ENCODE measurements around the gene KIAA0930. TPM values are rescaled to one million over a fixed set of nuclear protein-coding genes. Genes with fewer than 3 reads are reported as not detected.
"Not testable (repeated sequence)": the region's sequence is repeated elsewhere in the genome, so short reads cannot be mapped to it uniquely, and the experiment has no call there.

Gene KIAA0930
- total RNA-seq, 1 donor from 2014 or later, result 18.6 TPM

DNA sequence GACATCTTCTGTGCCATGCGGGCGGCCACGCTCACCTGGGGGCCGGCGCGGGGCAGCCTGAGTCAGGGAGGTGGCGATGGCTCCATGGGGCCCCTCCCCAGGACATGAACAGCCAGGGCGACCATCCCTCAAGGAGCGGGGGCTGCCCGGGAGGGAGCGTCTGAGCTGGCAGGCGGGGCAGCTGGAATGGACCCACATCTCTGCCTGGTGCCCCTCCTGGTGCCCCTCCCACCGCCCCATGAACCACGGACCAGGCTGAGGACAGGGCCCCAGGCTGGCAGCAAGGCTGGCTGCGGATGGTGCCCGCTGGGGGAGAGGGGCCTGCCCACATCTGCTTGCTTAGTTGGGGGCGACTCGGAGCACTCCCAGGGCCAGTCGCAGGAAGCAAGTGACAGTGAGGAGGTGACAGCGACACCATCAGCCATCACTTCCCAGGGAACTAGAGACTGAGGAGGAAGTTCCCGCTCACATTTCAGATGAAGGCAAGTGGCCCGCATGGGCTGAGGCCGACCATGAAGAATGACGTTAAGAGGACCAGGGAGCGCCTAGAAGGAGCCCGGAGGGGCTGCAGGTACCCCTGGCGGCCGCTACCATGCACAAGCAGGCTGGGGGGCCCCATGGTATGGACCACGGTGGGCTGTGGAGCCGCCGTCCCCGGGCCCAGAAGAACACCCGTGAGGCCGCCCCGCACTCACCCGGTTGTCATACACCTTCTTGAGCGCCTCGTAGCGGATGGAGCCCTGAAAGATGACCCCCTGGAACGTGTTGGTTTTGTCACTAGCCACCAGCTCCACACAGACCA is 37.3 kb downstream of the KIAA0930 start:
- intact Hi-C loops (cut with micrococcal nuclease), result no loop called here

DNA sequence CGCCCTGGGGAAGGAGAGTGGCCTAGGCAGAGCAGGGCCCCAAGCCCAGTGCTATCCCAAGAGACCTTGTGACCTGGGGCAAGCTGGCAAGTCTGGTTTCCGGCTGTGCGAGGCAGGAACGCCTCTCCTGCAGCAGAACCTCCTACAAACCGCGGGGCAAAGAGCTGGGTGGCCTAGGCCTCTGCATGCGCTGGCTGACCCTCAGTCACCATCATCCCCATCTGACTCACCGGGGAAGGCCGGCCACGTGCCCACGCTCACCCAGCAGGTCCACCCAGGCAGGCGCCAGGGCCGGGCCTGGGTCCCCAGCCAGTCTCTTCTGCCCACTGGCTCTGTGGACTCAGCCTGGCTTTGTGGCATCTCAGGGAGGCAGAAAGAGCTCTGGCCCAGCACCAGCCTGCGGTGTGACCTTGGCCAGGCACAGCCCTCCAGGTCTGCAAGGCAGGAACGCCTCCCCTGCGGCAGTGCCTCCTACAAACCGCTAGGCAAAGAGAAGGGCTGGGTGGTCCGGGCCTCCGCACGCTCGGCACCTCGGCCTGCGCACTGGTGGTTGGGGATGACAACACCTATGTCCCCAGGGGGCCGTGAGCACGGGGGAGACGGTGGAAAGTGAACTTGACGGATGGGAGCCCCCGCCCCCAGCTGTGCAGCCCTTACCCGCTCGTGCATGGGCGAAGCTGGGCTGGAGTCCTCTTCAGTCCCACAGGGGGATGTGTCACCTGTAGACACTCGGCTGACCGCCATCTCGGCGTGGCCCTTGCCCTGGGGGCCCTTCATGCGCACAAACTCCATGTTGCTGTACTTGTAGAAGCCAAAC is 38.2 kb downstream of the KIAA0930 start:
- intact Hi-C loops (cut with micrococcal nuclease), result no loop called here

DNA sequence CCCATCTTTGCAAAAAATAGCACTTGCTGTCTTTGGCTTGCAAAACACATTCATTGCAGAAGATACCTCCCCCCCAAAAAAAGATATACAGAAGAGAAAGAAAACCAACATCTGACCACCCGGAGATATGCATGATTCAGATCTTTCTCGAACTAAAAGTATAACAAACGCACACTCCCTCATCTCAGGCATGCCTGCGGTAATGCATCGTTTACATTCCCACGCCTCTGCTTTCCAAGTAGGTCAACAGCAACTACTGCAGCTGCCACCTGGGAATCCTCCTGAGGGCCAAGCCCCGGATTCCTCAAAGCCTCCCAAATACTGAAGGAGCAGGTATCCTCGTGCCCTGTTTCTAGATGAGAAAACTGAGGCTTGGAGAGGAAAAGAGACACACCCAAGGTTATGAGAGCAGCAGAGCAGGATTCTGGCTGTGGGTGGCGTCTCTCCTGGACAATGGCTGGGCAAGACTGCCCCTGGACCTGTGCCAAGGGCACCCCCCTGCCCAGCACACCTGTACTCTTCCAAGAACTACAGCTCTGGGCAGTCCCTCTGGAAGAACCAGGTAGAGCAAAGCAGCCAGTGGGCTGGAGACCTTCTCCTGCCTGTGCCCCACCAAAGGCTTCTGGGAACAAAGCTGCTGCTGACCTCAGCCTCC is 38.9 kb downstream of the KIAA0930 start:
- intact Hi-C loops (cut with micrococcal nuclease), result no loop called here

DNA sequence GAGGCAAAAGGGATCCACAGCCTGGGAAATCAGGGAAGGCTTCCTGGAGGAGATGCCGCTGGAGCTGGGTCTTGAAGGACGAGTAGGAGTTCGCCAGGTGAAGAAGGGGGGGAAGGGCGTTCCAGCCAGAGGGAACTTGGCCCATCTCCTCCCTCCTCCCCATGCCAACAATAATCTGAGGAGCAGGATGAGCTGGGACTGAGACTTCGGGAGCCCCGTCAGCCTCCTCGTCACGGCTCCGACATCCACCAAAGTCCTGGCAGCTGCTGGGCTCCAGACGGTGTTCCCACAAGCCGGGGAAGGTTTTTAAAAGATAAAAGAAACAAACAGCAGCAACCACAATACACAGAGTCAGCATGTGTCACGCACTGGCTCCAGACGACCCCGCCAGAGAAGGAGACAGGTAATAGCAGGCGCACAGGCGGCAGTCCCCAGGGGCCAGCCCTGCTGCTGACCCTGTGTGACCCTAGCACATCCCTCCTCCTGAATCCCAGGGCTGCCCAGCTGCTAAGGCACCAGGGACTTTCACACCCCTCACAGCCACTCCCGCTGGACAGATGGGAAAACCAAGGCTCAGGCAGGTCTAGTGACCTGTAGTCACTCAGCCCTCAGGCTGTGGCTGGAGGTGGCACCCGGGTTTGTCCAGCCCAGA is 39.7 kb downstream of the KIAA0930 start:
- intact Hi-C loops (cut with micrococcal nuclease), result no loop called here

DNA sequence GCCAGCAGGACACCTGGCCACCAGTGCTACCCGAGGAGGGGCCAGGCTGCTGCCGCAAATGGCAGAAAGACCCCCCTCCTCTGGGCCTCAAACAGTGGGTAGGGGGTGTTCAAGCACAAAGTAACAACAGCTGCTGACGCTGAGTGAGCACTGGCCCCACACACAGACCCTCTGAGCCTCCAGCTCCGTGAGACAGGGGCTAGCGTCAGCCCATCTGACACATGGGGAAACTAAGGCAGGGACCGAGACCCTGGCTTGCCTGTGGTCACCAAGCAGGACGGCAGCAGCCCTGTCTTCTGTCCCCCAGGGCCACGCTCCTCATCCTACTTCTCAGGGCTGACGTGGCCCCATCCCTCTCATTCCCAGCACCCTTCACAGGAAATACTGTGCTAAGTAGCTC is 40.5 kb downstream of the KIAA0930 start:
- intact Hi-C loops (cut with micrococcal nuclease), result no loop called here

DNA sequence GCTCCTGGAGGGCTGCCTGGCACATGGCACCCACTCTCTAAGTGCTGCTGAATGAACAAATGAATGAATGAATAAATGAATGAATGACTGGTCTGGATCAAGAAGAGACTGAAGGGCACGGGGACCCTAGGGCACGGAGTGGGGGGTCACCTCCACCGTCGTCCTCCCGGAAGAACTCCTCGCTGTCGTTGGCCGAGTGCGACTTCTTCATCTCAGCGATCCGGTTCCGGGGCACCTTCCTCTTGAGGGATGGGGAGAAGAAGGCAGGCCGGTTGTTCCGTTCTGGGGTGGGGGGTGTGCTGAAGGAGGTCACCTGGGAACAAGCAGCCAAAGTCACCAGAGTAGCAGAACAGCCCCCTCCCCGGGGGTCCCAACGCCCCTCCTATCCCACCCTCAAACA is 41.0 kb downstream of the KIAA0930 start:
- intact Hi-C loops (cut with micrococcal nuclease), result no loop called here

DNA sequence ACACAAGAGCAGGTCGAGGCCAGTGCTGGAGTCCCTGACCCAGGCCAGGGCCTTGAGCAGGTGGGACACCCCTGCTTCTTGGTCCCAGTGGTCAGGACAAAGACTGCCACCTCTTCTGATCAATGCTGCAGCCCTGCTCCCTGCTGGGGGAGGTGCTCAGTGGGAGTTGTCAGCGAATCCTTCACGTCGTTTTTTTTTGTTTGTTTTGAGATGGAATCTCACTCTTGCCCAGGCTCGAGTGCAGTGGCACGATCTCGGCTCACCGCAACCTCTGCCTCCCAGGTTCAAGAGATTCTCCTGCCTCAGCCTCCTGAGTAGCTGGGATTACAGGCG is 42.3 kb downstream of the KIAA0930 start:
- intact Hi-C loops (cut with micrococcal nuclease), result no loop called here

DNA sequence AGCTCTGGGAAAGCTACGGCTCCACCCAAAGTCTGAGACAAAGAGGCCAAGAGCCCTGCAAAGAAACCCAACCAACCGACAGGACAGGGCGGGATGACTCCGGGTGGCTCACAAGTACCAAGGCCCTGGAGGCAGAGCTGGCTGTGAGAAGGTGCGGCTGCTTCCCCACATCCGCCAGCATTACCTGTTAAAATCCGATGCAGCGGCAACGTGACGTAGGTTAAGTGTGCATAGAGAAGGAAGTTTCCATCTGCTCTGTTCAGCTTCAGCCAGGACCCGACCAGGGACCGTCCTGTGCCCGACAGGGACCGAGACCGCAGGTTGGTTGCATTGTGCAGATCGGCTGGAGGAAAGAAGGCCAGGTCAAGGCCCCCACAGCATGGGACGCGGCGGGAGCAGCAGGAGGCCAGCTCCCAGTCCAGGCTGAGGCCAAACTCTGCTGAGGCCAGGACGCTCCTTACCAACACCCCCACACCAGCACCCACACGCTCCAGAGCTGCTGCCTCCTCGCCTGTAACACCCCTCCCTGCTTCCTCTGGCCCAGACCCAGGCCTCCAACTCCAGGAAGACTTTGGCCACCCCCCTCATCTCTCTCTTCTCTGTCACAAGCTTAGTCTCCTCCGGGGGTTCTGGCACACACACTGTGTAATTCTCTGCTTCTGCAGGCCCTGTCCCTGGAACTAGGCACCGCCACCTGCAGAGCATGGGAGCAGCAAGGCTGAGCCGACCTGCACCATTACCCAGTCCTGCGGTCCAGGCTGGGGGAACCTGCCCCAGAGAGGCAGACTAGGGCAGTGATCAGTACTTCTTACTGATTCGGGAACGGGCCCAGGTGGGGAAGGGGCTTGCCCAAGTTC is 42.9 kb downstream of the KIAA0930 start:
- intact Hi-C loops (cut with micrococcal nuclease), result no loop called here

DNA sequence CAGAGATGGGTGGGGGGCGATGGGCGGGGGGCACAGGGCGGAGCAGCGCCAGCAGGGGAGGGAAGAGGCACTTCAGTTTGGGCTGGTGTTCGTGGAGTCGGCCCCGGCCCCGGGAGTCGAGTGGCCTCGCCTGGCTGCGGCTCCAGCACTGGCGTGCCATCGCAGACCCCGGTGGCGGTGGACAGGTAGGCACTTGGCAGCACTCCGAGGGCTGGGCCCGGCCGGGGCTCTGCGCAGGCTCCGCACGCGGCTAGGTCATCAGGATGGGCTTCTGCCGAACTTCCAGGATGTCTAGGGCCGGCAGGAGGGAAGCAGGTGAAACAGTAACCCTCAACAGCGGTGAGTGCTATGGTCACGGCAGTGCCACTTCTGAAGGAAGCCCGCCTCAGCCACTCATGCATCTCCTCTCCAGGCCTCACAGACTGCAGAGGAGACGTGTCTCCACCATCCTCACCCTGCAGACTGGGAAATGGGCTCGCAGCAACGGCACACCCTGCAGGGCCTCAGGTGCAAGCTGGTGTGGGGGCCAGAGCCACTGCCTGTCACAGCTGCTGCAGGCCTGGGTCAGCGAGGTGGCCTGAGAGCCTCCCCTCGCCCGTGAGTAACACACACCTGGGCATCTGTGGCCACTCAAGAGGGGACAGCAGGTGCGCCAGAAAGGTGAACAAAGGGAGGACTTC is 43.6 kb downstream of the KIAA0930 start:
- intact Hi-C loops (cut with micrococcal nuclease), result no loop called here

DNA sequence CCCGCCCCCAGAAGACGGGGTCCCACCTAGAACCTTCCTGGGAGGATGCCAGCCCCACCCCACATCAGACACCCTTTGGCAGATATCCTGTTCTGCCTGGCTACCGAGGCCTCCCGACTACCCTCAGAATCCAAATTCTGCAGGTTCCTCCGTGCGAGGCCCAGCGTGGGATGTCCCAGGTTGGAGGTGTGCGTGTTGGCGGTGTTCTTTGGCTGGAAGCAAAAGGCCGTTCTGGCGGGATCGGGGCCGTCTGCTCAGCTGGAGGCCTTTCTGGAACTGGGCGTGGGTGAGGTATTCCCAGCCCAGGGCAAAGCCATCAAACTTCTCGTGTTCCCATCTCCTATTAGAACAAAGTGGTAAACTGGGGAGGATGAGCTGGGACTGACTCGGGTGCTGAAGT is 44.4 kb downstream of the KIAA0930 start:
- intact Hi-C loops (cut with micrococcal nuclease), result no loop called here

DNA sequence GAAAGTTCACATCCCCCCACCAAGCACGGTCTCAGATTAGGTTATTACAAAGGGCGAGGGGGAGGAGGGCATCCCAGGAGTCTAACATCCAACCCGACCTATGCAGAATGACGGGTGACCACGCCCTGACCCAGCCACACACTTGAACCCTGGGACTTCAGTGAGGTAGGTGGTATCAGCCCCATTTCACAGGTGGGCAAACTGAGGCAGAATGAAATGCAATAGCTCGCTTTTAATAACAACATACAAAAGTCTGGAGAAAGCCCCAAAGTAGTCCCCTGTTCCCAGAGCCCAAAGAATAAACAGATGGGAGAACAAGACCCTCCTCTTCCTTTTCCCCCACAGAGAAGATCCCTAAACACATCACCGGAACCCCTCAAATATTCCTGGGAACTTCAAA is 45.1 kb downstream of the KIAA0930 start:
- intact Hi-C loops (cut with micrococcal nuclease), result no loop called here

DNA sequence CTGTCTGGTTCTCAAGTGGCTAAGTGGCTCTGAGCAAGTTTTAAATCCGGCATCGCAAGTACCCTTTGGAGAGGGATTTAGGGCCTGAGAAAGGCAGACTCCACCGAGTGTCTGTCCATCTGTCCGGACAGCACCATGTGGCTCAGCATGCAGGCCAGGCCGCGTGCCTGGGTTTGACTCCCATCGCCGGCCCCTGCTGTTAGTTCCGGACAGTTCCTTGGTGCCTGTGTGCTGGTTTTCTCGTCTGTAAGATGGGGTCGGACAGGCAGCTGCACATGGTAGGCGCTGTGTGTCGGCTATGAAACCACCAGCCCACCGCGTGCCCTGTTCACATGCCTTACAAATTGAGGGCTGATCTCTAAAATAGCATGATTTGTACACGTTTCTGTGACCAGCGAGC is 46.0 kb downstream of the KIAA0930 start:
- intact Hi-C loops (cut with micrococcal nuclease), result no loop called here

DNA sequence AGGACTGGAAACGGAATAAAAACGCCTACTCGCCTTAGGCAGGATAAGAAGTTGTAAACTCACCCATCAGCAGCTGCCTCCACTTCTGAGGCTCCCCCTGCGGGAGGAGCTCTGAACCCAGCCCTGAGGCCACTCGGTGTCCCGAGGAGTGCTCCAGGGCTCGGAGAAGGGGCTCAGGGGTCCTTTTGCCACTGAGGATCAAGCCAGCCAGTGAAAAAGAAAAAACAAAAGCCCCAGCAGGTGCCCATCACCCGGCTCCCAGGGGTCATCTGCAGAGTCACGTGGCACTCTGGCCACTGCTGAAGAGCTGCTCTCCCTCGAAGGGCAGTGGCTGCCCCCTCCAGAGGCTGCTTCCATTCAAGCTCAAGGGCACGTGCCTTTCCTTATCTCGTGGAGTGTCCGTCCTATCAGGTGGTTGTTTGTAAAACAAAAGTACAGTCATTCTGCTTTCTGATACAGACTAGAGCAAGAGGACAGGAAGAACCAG is 48.0 kb downstream of the KIAA0930 start:
- intact Hi-C loops (cut with micrococcal nuclease), result no loop called here

DNA sequence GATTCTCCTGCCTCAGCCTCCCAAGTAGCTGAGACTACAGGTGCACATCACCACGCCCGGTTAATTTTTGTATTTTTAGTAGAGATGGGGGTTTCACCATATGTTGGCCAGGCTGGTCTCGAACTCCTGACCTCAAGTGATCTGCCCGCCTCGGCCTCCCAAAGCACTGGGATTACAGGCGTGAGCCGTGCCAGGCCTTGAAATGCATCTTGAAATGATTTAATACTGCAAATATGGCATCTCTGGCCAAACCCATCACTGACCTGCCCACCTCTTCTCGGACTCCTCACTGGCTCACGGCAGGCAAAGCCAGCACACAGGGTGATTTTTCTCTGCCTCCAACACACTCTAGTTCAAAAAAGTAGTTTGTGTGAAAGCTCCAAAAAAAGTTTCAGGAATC is 48.9 kb downstream of the KIAA0930 start:
- intact Hi-C loops (cut with micrococcal nuclease), result not testable (repeated sequence)

DNA sequence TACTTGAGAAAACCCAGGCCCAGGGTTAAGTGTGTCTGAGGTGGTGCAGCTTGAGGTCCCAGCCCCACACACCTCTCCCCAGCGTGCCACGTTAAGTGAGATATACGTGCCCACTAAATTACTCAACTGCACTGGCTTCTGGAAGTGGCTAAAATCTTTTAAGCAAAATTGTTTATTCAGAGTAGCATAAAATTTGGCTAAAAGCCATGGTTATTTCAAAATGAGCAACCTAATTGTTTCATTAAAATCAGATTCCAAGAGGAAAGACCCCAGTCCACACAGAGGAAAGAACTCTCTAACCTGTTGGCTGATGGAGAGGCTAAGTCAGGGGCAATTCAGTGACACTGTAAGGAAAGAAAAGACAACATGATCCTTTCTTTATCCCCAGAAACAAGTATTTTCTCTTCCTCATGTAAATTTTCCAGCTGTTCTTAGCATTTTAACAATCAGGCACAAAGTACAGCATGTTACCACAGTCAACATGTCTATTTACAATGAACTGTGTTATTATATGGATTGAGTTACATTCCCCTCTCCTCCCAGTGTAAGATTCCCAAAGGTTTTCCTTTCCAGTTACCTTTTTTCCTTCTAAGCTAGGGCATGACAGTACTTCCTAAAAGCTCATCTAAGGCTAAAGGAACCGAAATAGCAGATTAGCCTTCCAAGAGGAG is 50.4 kb downstream of the KIAA0930 start:
- intact Hi-C loops (cut with micrococcal nuclease), result no loop called here

DNA sequence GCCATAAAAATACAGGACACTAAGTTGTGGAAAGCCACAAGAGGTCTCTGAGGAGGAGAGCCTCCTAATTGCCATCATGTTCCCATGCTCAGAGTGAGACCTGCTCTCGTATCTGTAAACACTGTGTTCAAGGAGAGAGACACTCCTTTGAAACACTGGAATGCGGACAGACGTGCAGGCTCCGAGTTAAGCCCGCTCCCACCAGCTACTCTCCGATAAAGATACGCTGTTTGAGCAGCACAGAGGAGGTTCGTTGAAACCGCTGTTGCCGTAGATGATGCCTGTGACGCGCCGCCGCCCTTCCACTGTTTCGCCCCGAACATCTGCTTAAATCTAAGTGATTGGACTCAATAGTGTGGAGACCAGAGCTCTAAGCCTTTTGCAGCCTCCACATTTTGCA is 51.9 kb downstream of the KIAA0930 start:
- intact Hi-C loops (cut with micrococcal nuclease), result no loop called here

DNA sequence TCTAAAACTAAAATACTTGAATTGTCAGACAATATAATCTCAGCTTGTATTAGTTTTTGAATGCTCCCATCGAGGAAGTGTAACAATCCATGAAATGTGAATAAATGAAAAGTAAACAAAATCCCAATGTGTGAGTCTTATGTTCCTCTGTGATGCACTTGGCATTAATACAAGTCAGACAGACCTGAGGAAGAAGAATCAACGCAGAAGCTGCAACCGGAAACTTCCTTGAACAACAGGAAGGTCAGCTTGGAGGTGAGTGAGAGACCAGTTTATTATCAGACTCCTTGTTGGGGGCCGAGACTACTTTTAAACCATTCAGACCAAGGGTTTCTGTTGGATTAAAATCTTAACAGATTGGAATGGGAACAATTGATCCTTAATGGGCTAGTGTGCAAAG is 52.8 kb downstream of the KIAA0930 start:
- intact Hi-C loops (cut with micrococcal nuclease), result no loop called here

DNA sequence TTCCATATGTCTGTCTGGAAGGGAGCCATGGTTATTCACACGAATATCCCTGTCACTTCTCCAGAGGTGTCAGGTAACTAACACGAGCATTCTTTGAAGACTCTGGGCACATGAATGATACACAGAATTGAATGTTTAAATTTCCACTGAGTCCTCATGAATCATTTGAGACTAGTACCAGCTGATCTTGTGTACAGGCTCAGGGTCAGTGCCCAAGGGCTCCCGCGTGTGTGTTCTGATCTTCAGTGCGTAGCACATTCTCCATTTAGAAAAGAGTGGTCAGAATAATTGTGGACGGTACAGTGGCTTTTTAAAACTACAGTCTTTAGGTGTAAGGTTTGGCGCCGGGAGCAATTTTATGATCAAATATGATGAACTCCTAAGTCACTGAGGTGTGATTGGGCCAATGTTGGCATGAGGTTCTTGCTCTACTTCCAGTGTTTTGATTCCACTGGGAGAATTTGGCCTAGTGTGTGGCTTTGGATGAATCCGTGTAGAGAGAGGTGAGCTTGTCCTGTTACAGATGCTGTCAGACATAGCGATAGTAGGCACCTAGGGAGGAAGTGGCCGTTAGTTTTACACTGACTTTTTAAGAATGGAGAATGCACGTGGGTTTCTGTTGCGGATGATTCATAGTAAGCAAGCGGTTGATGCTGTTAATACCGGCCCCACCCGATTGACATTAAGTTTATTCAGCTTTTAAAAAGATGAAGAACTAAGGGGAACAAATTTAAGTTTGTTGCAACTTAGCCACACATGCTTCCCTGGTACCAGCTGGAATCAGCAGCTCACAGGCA is 54.8 kb downstream of the KIAA0930 start:
- intact Hi-C loops (cut with micrococcal nuclease), result no loop called here

DNA sequence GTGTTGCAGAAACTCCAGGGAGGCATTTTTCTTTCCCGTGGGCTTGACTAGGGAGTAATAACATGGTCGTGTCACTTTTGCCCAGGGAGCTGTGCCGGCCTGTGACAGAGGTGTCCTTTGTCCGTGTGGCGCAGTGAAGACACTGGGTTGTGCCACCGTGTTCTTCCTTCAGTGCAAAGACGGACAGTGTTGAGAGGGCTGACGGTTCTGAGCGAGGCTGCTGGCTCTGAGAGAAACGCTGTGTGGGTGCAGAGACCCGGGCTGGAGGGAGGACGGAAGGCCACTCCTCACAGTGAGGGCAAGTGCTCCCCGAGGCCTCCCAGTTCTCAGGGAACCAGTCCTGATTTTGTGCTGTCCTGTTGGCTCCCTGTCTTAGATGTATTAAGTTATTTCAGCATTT is 56.7 kb downstream of the KIAA0930 start:
- intact Hi-C loops (cut with micrococcal nuclease), result no loop called here

Data from T-helper 2 cell treated with Interferon-gamma antibody and Interleukin-4, amounts not matched to agents 100 ng/mL and 5 ng/mL, for 36 hours (primary cell).